Measurements from ENCODE around the gene GTPBP2. TPM values are rescaled to one million over a fixed set of nuclear protein-coding genes. Genes with fewer than 3 reads are reported as not detected.
"Not testable (repeated sequence)": the region's sequence is repeated elsewhere in the genome, so short reads cannot be mapped to it uniquely, and the experiment has no call there.

GTPBP2 gene
- total and polyA plus RNA-seq, 8 donors, result 23.6 to 63.0 (median 39.0) TPM

DNA sequence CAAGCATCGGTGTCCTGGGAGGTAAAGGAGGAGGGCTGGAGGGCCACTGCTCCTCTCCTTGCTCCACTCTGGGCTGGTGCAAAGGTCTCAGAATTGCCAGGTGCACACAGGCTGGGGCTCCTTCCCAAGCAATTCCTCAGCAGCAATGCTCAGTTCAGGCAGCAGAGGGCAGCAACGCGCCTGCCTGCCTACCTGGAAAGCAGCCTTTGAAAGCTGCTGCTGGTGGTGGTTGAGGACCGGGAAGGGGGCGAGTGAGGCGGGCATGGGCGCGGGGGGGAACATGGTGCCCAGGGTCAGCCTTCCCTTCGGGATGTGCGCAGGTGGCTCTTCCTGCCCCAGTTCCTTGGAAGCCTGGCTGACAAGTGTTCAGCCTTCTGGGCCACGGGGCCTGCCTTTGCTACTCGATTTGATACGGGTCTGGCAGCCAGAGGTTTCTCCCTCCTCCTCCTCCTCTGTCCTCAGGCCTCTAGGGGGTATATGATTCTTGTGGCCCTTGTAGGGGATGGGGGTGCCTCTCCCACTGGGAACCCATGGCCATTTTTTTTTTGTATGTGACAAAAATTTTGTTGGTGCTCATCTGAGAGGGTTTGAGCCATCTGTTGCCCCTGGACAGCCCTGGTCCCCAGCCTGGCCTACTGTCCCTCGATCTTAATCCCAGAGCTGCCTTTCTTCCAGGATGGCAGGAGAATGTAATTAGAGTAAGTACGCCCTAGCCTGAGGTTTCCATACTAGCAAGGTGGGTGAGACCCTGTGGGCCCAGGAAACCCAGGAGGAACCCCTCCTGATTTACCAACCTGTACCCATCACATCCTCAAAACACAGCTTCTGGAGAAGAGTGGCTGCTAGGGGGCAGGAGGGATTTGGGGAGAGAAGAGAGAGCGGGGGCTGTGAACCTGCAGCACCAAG, 38.4 kb upstream of the GTPBP2 start:
- Histone ChIP-seq H3K27me3 (no peaks in the 10 kb centered on the region), H3K36me3 (peaks cover 0 to 5% (median 0%) of the 10 kb centered on the region in 3 donors), H3K9me3 (no peaks in the 10 kb centered on the region), H3K4me3 (peak overlapping the region in 1 of 4 donors; percentile 23), H3K4me1 (peaks cover 14 to 21% (median 21%) of the 10 kb centered on the region in 3 donors), H3K27ac (peak overlapping the region in 1 of 4 donors; percentile 63)
- peak; percentile 81 to 92 (median 88) for ATAC-seq
- 12 to 13% methylated on average over 16 of the region's 16 CpGs for WGBS, 2 donors
- intact Hi-C loops (cut with DNase I), result loop anchor here in 1 of 3 donors (5.0 kb wide), 1 partner anchor 410 kb away; no protein-coding TSS in a partner anchor
- peak; percentile 92 to 96 (median 92) for TF ChIP-seq CTCF (IDR thresholded peaks at IDR 0.05)
- peak; percentile 79 to 96 (median 90) for DNase-seq
- no peak for FAIRE-seq

GRCh38 chr6:43666196-43666920, 37.3 kb upstream of the GTPBP2 start:
- FAIRE-seq (no peak), DNase-seq (no peak), ATAC-seq (no peak)
- no peak for TF ChIP-seq CTCF (IDR thresholded peaks at IDR 0.05)
- Histone ChIP-seq H3K36me3 (peaks cover 0 to under 1% (median 0%) of the 10 kb centered on the region in 3 donors), H3K4me1 (peaks cover 13 to 15% (median 14%) of the 10 kb centered on the region in 3 donors), H3K4me3 (no peak overlapping the region), H3K9me3 (no peaks in the 10 kb centered on the region), H3K27me3 (no peaks in the 10 kb centered on the region), H3K27ac (no peak overlapping the region)
- WGBS, 2 donors, result 38 to 43% methylated on average over 13 of the region's 13 CpGs
- intact Hi-C loops (cut with DNase I), result loop anchor here in 1 of 3 donors (5.0 kb wide), 1 partner anchor 411 kb away; no protein-coding TSS in a partner anchor

- Histone ChIP-seq H3K4me3 (no peak overlapping the region), H3K36me3 (no peaks in the 10 kb centered on the region), H3K27ac (no peak overlapping the region), H3K9me3 (no peaks in the 10 kb centered on the region), H3K27me3 (no peaks in the 10 kb centered on the region), H3K4me1 (peaks cover 13 to 15% (median 14%) of the 10 kb centered on the region in 3 donors)
- FAIRE-seq (no peak), DNase-seq (no peak), ATAC-seq (no peak)
- intact Hi-C loops (cut with DNase I), result loop anchor here in 1 of 3 donors (5.0 kb wide), 1 partner anchor 412 kb away; no protein-coding TSS in a partner anchor
- TF ChIP-seq CTCF (IDR thresholded peaks at IDR 0.05), result no peak
- WGBS, 2 donors, result 76 to 95% methylated on average over 1 of the region's 1 CpG
Measured at GRCh38 chr6:43665376-43665775, 36.3 kb upstream of the GTPBP2 start.

- H3K4me1 ChIP-seq, H3K27me3 ChIP-seq, H3K36me3 ChIP-seq, H3K4me3 ChIP-seq, H3K9me3 ChIP-seq, H3K27ac ChIP-seq, DNase-seq, ATAC-seq, FAIRE-seq: not testable (repeated sequence)
- intact Hi-C loops (cut with DNase I), result loop anchor here in 1 of 3 donors (5.0 kb wide), 2 partner anchors 99 to 419 kb away; no protein-coding TSS in a partner anchor
- WGBS, 2 donors, result 83 to 93% methylated on average over 5 of the region's 5 CpGs
Measured at GRCh38 chr6:43662948-43663347, 33.9 kb upstream of the GTPBP2 start.

- TF ChIP-seq CTCF (IDR thresholded peaks at IDR 0.05), result no peak
- no peaks in the 10 kb centered on the region for H3K36me3 ChIP-seq
- 87 to 93% methylated on average over 9 of the region's 9 CpGs for WGBS, 2 donors
- H3K4me3 ChIP-seq, result no peak overlapping the region
- FAIRE-seq (no peak), DNase-seq (no peak), ATAC-seq (no peak)
- no peaks in the 10 kb centered on the region for H3K9me3 ChIP-seq
- no peak overlapping the region for H3K27ac ChIP-seq
- H3K4me1 ChIP-seq, result no peaks in the 10 kb centered on the region
- intact Hi-C loops (cut with DNase I), result no loop called here
- H3K27me3 ChIP-seq, result no peaks in the 10 kb centered on the region
Measured at GRCh38 chr6:43658161-43658560, 29.1 kb upstream of the GTPBP2 start.
